ENCODE data around the gene RMI1. TPM values are rescaled to one million over a fixed set of nuclear protein-coding genes. Genes with fewer than 3 reads are reported as not detected.

Gene RMI1
- total and polyA plus RNA-seq, 2 of the 8 experiments (the other 6 are each of a cell fraction or from before 2014, with no cell fraction given): 3.0 to 34.1 TPM

DNA sequence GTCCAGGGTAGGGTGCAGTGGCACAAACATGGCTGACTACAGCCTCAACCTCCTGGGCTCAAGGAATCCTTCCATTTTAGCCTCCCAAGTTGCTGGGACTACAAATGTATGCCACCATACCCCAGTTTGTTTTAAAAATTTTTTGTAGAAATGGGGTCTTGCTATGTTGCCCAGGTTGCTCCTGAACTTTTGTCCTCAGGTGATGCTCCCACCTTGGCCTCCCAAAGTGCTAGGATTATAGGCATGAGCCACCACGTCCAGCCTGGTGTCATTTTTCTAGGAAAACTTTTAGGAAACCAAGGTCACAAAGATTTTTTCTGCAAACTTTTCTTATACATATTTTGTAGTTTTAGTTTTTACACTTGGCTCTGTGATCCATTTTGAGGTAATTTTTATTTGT lies 10.8 kb downstream of the RMI1 start:
- no peak overlapping the region for H3K9ac ChIP-seq (replicated peaks in 1 of 4; ENCODE audit: extremely low read depth in 1 of 4, low read depth in 3 of 4, low read length in 3 of 4)
- no peak for FAIRE-seq
- no peaks in the 10 kb centered on the region for H3K23me2 ChIP-seq (ENCODE audit: low read depth, low read length)
- CTCF ChIA-PET (ENCODE audit: partially characterized antibody): no interaction called here
- no peak overlapping the region for H4K8ac ChIP-seq (ENCODE audit: extremely low read depth, insufficient read depth, low read length)
- H3K27me3 ChIP-seq (replicated peaks in 1 of 4; ENCODE audit: control insufficient read depth in 3 of 4, extremely low read depth in 1 of 4, insufficient read depth in 3 of 4, low read length in 3 of 4): no peaks in the 10 kb centered on the region
- no peak overlapping the region for H3K4ac ChIP-seq (replicated peaks; ENCODE audit: insufficient read length, low read depth, low read length)
- no peak for DNase-seq (ENCODE audit: low read depth in 1 of 2, low spot score in 2 of 2)
- H2BK12ac ChIP-seq (ENCODE audit: low read depth, low read length): no peak overlapping the region
- POLR2A ChIA-PET (ENCODE audit: partially characterized antibody): interaction anchor here (1.7 kb wide), 1 partner anchor 11 kb away, joined by 10 read pairs; the partner anchor contains the start of genes HNRNPK and RMI1
- no peak overlapping the region for H2BK5ac ChIP-seq (ENCODE audit: low read depth, low read length)
- H2AK5ac ChIP-seq (ENCODE audit: low read depth, low read length): no peak overlapping the region
- H2AFZ ChIP-seq (ENCODE audit: low read length): no peak overlapping the region
- no peaks in the 10 kb centered on the region for H3K9me3 ChIP-seq (ENCODE audit: insufficient read depth in 2 of 2, low read depth in 1 of 2, low read length in 1 of 2)
- H3K36me3 ChIP-seq (ENCODE audit: control insufficient read depth in 2 of 4, insufficient read depth in 4 of 4, low read length in 3 of 4): peaks cover 0 to 20% (median 4%) of the 10 kb centered on the region in 4 experiments; a peak in 3 of 8 replicates
- H3K4me2 ChIP-seq (ENCODE audit: insufficient read depth in 1 of 2, low read depth in 2 of 2, low read length in 2 of 2): no peak overlapping the region
- H3K79me2 ChIP-seq (ENCODE audit: control insufficient read depth in 1 of 2, insufficient read depth in 2 of 2, low read length in 2 of 2): peaks cover 0 to 76% of the 10 kb centered on the region in 2 experiments; a peak in 2 of 4 replicates
- H2BK15ac ChIP-seq (ENCODE audit: low read length): no peak overlapping the region
- H3K18ac ChIP-seq (ENCODE audit: extremely low read depth, low read length): no peak overlapping the region
- H4K91ac ChIP-seq (replicated peaks; ENCODE audit: insufficient read length, low read length): no peak overlapping the region
- WGBS, 2 experiments (ENCODE audit: extremely low coverage in 1 of 2, insufficient coverage in 1 of 2, insufficient read length in 1 of 2, insufficient replicate concordance in 2 of 2, low coverage in 1 of 2, low lambda C conversion rate in 2 of 2, missing lambda C conversion rate in 1 of 2): 100% methylated on average over 1 of the region's 1 CpG; no CpG with 5 or more reads in 1 of the 2 experiments
- H4K5ac ChIP-seq (ENCODE audit: insufficient read length, low read depth, low read length): no peak overlapping the region
- no peak overlapping the region for H3K56ac ChIP-seq (replicated peaks; ENCODE audit: insufficient read length, low read depth, low read length)
- no peak overlapping the region for H3K23ac ChIP-seq (ENCODE audit: insufficient read length)
- no peak overlapping the region for H3K4me3 ChIP-seq (ENCODE audit: extremely low read depth in 1 of 4, insufficient read depth in 2 of 4, low read depth in 3 of 4, low read length in 4 of 4)
- H4K20me1 ChIP-seq (replicated peaks in 1 of 2; ENCODE audit: control insufficient read depth in 1 of 2, insufficient read depth in 2 of 2, low read length in 2 of 2): peaks cover 0 to 4% of the 10 kb centered on the region in 2 experiments
- no peak overlapping the region for H2BK20ac ChIP-seq (ENCODE audit: low read length)
- H2BK120ac ChIP-seq (replicated peaks; ENCODE audit: low read depth, low read length): no peak overlapping the region
- no peaks in the 10 kb centered on the region for H3K4me1 ChIP-seq (replicated peaks in 1 of 4; ENCODE audit: control insufficient read depth in 3 of 4, insufficient read depth in 4 of 4, low read length in 3 of 4)
- H3K27ac ChIP-seq (ENCODE audit: low read depth, low read length): no peak overlapping the region
- no peak for TF ChIP-seq CBX8 (IDR thresholded peaks at IDR 0.05; ENCODE audit: borderline replicate concordance, low read depth, low read length)
- TF ChIP-seq RFX5 (IDR thresholded peaks at IDR 0.05; ENCODE audit: borderline replicate concordance, low read depth, low read length): no peak
- no peak for TF ChIP-seq TEAD4 (IDR thresholded peaks at IDR 0.05; ENCODE audit: low read depth, low read length)
- TF ChIP-seq GABPA (IDR thresholded peaks at IDR 0.05; ENCODE audit: borderline replicate concordance, insufficient read depth, low read length): no peak
- no peak for TF ChIP-seq TBP (IDR thresholded peaks at IDR 0.05; ENCODE audit: low read depth, low read length)
- TF ChIP-seq BCL11A (IDR thresholded peaks at IDR 0.05; ENCODE audit: low read depth in 2 of 2, low read length in 2 of 2): no peak
- TF ChIP-seq, protein P1, sequence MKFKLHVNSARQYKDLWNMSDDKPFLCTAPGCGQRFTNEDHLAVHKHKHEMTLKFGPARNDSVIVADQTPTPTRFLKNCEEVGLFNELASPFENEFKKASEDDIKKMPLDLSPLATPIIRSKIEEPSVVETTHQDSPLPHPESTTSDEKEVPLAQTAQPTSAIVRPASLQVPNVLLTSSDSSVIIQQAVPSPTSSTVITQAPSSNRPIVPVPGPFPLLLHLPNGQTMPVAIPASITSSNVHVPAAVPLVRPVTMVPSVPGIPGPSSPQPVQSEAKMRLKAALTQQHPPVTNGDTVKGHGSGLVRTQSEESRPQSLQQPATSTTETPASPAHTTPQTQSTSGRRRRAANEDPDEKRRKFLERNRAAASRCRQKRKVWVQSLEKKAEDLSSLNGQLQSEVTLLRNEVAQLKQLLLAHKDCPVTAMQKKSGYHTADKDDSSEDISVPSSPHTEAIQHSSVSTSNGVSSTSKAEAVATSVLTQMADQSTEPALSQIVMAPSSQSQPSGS (IDR thresholded peaks at IDR 0.05; ENCODE audit: low read length): no peak
- TF ChIP-seq YY1 (IDR thresholded peaks at IDR 0.05; ENCODE audit: low read depth, low read length): no peak
- no peak for TF ChIP-seq TCF12 (IDR thresholded peaks at IDR 0.05; ENCODE audit: low read depth, low read length)
- no peak for TF ChIP-seq JUND (IDR thresholded peaks at IDR 0.05; ENCODE audit: low read length)
- TF ChIP-seq EZH2 (IDR thresholded peaks at IDR 0.05; ENCODE audit: low read depth, low read length, severe bottlenecking): no peak
- no peak for TF ChIP-seq SUZ12 (IDR thresholded peaks at IDR 0.05; ENCODE audit: low read length)
- H3K79me1 ChIP-seq (ENCODE audit: low read depth, low read length): peaks cover 7% of the 10 kb centered on the region
- H3K14ac ChIP-seq (ENCODE audit: insufficient read length): no peak overlapping the region
